ENCODE data around the gene NSFL1C. TPM values are rescaled to one million over a fixed set of nuclear protein-coding genes. Genes with fewer than 3 reads are reported as not detected.

The NSFL1C gene
- total RNA-seq, 2 donors from 2014 or later, result 57.7 to 63.1 TPM

DNA sequence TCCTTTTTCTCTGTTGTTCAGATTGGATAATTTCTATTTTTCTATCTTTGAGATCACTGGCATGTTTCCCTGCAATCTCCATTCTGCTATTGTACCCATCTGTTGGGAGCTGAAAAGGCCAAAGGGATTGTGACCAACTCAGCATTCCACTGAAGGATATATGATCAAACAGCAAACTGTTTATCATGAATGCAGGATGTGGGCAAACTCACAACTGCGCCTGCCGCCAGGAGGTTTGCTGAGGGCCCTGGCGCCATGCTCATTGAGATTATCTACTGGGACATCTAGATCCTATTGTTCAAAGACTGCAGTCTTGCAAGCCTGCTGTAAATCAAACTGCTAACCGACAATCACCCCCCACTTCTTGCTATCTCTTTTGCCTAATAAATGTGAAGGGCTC is 69.9 kb downstream of the NSFL1C start:
- Mint-ChIP-seq H3K36me3 (ENCODE audit: low read depth) (no peaks in the 10 kb centered on the region), H3K4me1 (peaks cover 17% of the 10 kb centered on the region), H3K27me3 (peaks cover 8% of the 10 kb centered on the region), H3K27ac (no peak overlapping the region), H3K4me3 (no peak overlapping the region)
- no peak for DNase-seq
- H3K9me3 ChIP-seq (ENCODE audit: control insufficient read depth, low read length, poor library complexity, severe bottlenecking), result no peaks in the 10 kb centered on the region
- ATAC-seq, result no peak

DNA sequence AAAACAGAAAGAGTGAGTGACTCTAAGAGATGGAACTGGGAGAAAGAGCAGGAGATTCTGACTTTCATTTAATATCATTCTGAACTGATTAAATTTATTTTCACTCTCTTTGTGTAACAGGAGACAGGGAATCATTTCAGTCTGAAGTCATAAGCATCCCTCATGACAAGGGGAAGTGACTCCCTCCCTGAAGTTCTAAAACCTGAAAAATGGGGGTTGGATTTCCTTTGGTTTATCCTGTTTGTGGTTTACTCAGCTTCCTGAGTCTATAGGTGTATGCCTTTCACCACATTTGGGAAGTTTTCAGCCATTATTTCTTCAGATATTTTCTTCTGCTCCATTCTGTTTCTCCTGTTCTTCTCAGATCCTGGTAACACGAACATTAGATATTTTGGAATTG is 70.4 kb downstream of the NSFL1C start:
- Mint-ChIP-seq H3K4me1 (peaks cover 20% of the 10 kb centered on the region), H3K27me3 (peaks cover 8% of the 10 kb centered on the region), H3K36me3 (ENCODE audit: low read depth) (no peaks in the 10 kb centered on the region), H3K27ac (no peak overlapping the region), H3K4me3 (no peak overlapping the region)
- DNase-seq, result no peak
- no peak for ATAC-seq
- no peaks in the 10 kb centered on the region for H3K9me3 ChIP-seq (ENCODE audit: control insufficient read depth, low read length, poor library complexity, severe bottlenecking)

DNA sequence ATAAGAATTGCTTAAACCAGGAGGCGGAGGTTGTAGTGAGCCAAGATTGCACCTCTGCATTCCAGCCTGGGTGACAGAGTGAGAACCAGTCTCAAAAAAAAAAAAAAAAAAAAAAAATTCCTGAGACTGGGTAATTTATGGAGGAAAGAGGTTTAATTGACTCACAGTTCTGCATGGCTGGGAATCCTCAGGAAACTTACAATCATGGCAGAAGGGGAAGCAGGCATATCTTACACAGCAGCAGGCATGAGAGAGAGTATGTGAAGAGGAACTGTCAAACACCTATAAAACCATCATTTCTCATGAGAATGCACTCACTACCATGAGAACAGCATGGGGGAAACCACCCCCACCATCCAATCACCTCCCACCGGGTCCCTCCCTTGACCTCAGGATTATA is 72.0 kb downstream of the NSFL1C start:
- Mint-ChIP-seq H3K27me3 (no peaks in the 10 kb centered on the region), H3K36me3 (ENCODE audit: low read depth) (no peaks in the 10 kb centered on the region), H3K4me3 (no peak overlapping the region), H3K4me1 (peaks cover 35% of the 10 kb centered on the region), H3K27ac (no peak overlapping the region)
- ATAC-seq (no peak), DNase-seq (no peak)
- no peaks in the 10 kb centered on the region for H3K9me3 ChIP-seq (ENCODE audit: control insufficient read depth, low read length, poor library complexity, severe bottlenecking)

DNA sequence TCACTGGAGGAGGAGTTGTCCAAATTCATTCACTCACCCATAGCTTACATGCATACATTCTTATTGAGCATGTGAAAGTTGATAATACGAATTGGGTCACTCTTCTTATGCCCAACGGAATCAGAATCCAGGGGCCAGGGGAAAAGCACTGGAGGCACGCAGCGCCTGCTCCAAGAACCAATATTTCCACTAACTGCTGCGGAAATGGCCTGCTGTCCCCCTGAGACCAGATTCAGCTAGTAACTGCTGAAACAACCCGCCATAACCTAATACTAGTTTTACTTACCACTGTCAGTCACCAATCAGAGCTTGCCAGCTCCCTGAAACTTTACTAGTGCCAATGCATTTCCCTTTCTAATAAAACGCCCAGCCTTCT is 73.2 kb downstream of the NSFL1C start:
- H3K9me3 ChIP-seq (ENCODE audit: control insufficient read depth, low read length, poor library complexity, severe bottlenecking), result no peaks in the 10 kb centered on the region
- Mint-ChIP-seq H3K36me3 (ENCODE audit: low read depth) (no peaks in the 10 kb centered on the region), H3K27me3 (no peaks in the 10 kb centered on the region), H3K27ac (peak overlapping the region; percentile 86), H3K4me3 (peak overlapping the region; percentile 92), H3K4me1 (peaks cover 47% of the 10 kb centered on the region)
- DNase-seq (no peak), ATAC-seq (no peak)

- Mint-ChIP-seq H3K4me1 (peaks cover 53% of the 10 kb centered on the region), H3K27me3 (no peaks in the 10 kb centered on the region), H3K27ac (peak within 1 kb of the TSS; percentile 97), H3K36me3 (ENCODE audit: low read depth) (no peaks in the 10 kb centered on the region), H3K4me3 (peak within 1 kb of the TSS; percentile 92)
- peak; percentile 83 to 87 (median 87) for DNase-seq
- H3K9me3 ChIP-seq (ENCODE audit: control insufficient read depth, low read length, poor library complexity, severe bottlenecking), result no peaks in the 10 kb centered on the region
- ATAC-seq, result peak; percentile 88
Measured at GRCh38 chr20:1392693-1393506, 73.7 kb downstream of the NSFL1C start, which contains the start of gene FKBP1A. FKBP1A (minus strand) TSS chr20:1393054; CDS start chr20:1392998, 56 bp downstream.

DNA sequence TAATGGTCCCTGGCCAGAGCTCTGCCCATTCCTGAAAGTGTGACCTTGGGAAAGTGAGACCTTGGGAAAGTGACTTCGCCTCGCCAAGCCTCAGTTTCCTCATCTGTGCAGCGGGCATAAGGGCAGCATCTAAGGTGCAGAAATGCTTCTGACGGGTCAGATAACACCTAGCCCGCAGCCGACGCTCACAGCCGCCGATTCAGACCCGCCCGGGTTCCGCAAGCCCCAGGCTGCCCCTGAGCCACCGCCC is 74.3 kb downstream of the NSFL1C start:
- DNase-seq, result no peak

More for the DNA sequence above, 74.3 kb downstream of the NSFL1C start:
- Mint-ChIP-seq H3K4me1 (peaks cover 55% of the 10 kb centered on the region), H3K27me3 (no peaks in the 10 kb centered on the region), H3K4me3 (peak overlapping the region; percentile 92), H3K36me3 (ENCODE audit: low read depth) (no peaks in the 10 kb centered on the region), H3K27ac (peak overlapping the region; percentile 97)
- no peaks in the 10 kb centered on the region for H3K9me3 ChIP-seq (ENCODE audit: control insufficient read depth, low read length, poor library complexity, severe bottlenecking)
- ATAC-seq, result peak; percentile 2

Other genes starting within 250 kb of the NSFL1C start
- not detected for gene RAD21L1, start 240.8 kb downstream of the NSFL1C start, total RNA-seq
- gene SNPH, start 200.6 kb downstream of the NSFL1C start, total RNA-seq, result 1 to 10 TPM; 6.7 to 9.4 TPM
- gene SDCBP2, start 137.7 kb downstream of the NSFL1C start, total RNA-seq, result 1 to 10 TPM; 1.2 to 2.3 TPM
- 100 to 1,000 TPM in 1 of 2 donors, 10 to 100 TPM in 1; 77.9 to 113 TPM for gene FKBP1A, start 73.8 kb downstream of the NSFL1C start, total RNA-seq
- gene SIRPB2, start 24.6 kb upstream of the NSFL1C start, total RNA-seq, result 1 to 10 TPM in 1 of 2 donors, under 1 TPM in 1; 0.78 to 1.8 TPM
- not detected for gene SIRPD, start 90.9 kb upstream of the NSFL1C start, total RNA-seq
- 1 to 10 TPM; 4.4 to 4.6 TPM for gene SIRPB1, start 153.2 kb upstream of the NSFL1C start, total RNA-seq
- gene SIRPG, start 190.9 kb upstream of the NSFL1C start, total RNA-seq, result 10 to 100 TPM; 45.3 to 47.5 TPM